SU-DHL-6 (cell line): ENCODE results near the gene GPR63.

Experiments
- H2AFZ ChIP-seq: fragments of 200-600 bp; sonication (generic); 2 replicates; pipeline ENCODE4 v1.6.1; 2014; ENCODE audit warnings: low read depth, mild to moderate bottlenecking, moderate library complexity, mixed read lengths, antibody characterized with exemption, low read length; ENCODE audit not compliant: severe bottlenecking
- H3F3A ChIP-seq: fragments of 200-600 bp; shearing (Covaris generic); 2 replicates; pipeline ENCODE4 v1.6.0; 2016; ENCODE audit warnings: antibody characterized with exemption, mild to moderate bottlenecking; ENCODE audit not compliant: insufficient read depth
- H3K27ac ChIP-seq: fragments of 200-600 bp; sonication (generic); 2 replicates; pipeline ENCODE4 v1.5.1; 2016; ENCODE audit warnings: low read depth, mild to moderate bottlenecking, low read length, moderate library complexity, mixed read lengths
- H3K27me3 ChIP-seq: fragments of 200-600 bp; sonication (generic), shearing (Covaris generic); 2 replicates; pipeline ENCODE4 v1.6.0; 2014; ENCODE audit warnings: mild to moderate bottlenecking, low read length
- H3K36me3 ChIP-seq: fragments of 200-600 bp; sonication (generic); 2 replicates; pipeline ENCODE4 v1.6.1; 2014; ENCODE audit warnings: mild to moderate bottlenecking, low read length, mixed read lengths
- H3K4me2 ChIP-seq: fragments of 300-600, 200-600 bp; shearing (Covaris generic), sonication (generic); 2 replicates; pipeline ENCODE4 v1.6.0; 2014; ENCODE audit warnings: low read length, low read depth, mild to moderate bottlenecking; ENCODE audit not compliant: poor library complexity, severe bottlenecking
- H3K4me3 ChIP-seq: fragments of 200-600 bp; sonication (generic); 2 replicates; pipeline ENCODE4 v1.5.1; 2014; ENCODE audit warnings: antibody characterized with exemption, low read length, mild to moderate bottlenecking, mixed read lengths; ENCODE audit not compliant: insufficient read depth, poor library complexity, severe bottlenecking
- H3K79me2 ChIP-seq: fragments of 200-600 bp; sonication (generic); 2 replicates; pipeline ENCODE4 v1.6.1; 2014; ENCODE audit warnings: mild to moderate bottlenecking, low read length, moderate library complexity; ENCODE audit not compliant: insufficient read depth
- H3K9ac ChIP-seq: fragments of 200-600 bp; sonication (generic); 2 replicates; pipeline ENCODE4 v1.7.0; 2014; ENCODE audit warnings: mild to moderate bottlenecking, low read length
- H3K9me2 ChIP-seq: fragments of 200-600 bp; sonication (generic); replicated peaks from 2 replicates; pipeline ENCODE4 v1.6.1; 2014; ENCODE audit warnings: low read length; ENCODE audit not compliant: insufficient read depth
- H3K9me3 ChIP-seq: fragments of 200-600 bp; sonication (generic); 2 replicates; pipeline ENCODE4 v1.6.1; 2014; ENCODE audit warnings: low read length, mixed read lengths; ENCODE audit not compliant: insufficient read depth
- H4K20me1 ChIP-seq: fragments of 200-600 bp; sonication (generic); 2 replicates; pipeline ENCODE4 v1.6.1; 2014; ENCODE audit warnings: low read depth, mild to moderate bottlenecking, antibody characterized with exemption, low read length, moderate library complexity, mixed read lengths
- EZH2phosphoT487 ChIP-seq: fragments of 200-600 bp; sonication (generic), shearing (Covaris generic); conservative IDR thresholded peaks from 2 replicates; pipeline ENCODE4 v1.6.1; 2018; ENCODE audit warnings: mild to moderate bottlenecking, antibody characterized with exemption, low read length, moderate library complexity, mixed read lengths
- TF ChIP-seq, protein P1 (sequence below): fragments of 200-600 bp; sonication (generic); IDR thresholded peaks from one replicate; pipeline ENCODE4 v1.5.1; 2017; ENCODE audit warnings: antibody characterized with exemption, mild to moderate bottlenecking, low read length, moderate library complexity; ENCODE audit not compliant: insufficient read depth, poor library complexity, severe bottlenecking

Gene GPR63

DNA sequence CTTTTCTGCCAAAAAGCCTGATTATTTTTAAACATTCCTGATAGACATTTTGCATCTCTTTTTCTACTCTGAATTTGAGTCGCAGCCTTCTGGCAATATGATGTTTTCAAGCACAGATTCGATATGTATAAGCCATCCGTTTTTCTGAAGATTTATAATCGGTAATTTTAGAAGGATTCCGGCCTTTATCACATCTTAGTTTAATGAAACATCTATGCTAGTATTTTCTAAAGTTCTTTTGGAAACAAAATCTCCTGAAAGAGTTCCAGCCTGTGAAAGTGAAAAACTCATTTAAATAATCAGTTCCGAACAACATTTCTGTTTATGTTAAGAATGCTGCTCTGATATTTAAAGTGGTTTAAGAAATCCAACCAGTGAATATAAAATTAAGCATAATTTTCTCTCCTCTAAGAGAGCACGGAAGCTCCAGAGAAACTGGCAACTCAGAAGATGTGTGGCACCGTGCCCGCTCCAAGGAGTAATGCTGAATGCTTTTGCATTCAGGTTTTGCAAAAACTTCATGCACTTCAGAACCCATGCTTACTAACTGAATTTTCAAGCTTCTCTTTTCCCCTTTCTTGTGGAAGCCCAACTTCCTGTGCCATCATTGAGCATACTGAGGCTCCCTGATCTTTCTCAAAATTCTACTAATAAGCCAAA lies 39.7 kb upstream of the GPR63 start:
- Histone ChIP-seq H3K4me3 (no peak overlapping the region), H3K36me3 (no peaks in the 10 kb centered on the region), H3K27ac (no peak overlapping the region), H3K79me2 (no peaks in the 10 kb centered on the region), H3K9me2 (no peaks in the 10 kb centered on the region), H2AFZ (no peak overlapping the region), H3K9ac (no peak overlapping the region), H3K9me3 (no peaks in the 10 kb centered on the region), H4K20me1 (no peaks in the 10 kb centered on the region), H3K27me3 (no peaks in the 10 kb centered on the region), H3K4me2 (no peak overlapping the region), H3F3A (no peaks in the 10 kb centered on the region)
- TF ChIP-seq, protein P1, sequence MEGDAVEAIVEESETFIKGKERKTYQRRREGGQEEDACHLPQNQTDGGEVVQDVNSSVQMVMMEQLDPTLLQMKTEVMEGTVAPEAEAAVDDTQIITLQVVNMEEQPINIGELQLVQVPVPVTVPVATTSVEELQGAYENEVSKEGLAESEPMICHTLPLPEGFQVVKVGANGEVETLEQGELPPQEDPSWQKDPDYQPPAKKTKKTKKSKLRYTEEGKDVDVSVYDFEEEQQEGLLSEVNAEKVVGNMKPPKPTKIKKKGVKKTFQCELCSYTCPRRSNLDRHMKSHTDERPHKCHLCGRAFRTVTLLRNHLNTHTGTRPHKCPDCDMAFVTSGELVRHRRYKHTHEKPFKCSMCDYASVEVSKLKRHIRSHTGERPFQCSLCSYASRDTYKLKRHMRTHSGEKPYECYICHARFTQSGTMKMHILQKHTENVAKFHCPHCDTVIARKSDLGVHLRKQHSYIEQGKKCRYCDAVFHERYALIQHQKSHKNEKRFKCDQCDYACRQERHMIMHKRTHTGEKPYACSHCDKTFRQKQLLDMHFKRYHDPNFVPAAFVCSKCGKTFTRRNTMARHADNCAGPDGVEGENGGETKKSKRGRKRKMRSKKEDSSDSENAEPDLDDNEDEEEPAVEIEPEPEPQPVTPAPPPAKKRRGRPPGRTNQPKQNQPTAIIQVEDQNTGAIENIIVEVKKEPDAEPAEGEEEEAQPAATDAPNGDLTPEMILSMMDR, result no peak
- TF ChIP-seq EZH2phosphoT487, result no peak

DNA sequence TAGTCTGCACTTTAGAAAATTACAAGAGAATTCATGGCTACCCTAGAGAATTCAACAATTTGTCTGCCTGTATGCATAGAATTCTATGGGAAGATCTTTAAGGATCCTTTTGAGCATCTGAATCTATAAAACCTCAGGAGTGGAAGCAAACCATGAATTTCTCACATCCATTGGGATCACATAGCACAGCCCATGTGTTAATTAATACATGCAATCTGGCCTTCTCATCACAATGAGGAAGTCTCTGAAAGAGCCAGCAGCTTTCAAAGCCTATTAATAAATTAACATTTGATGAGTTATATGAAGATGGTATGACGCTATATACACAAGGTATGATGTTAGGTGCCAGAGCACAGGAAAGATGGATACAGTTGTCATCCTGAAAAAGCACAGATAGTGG lies 35.7 kb upstream of the GPR63 start:
- Histone ChIP-seq H3K27ac (no peak overlapping the region), H3K4me2 (no peak overlapping the region), H3K4me3 (no peak overlapping the region), H4K20me1 (no peaks in the 10 kb centered on the region), H3K36me3 (no peaks in the 10 kb centered on the region), H3K27me3 (no peaks in the 10 kb centered on the region), H3K9ac (no peak overlapping the region), H3K9me3 (no peaks in the 10 kb centered on the region), H3K9me2 (no peaks in the 10 kb centered on the region), H2AFZ (no peak overlapping the region), H3F3A (no peaks in the 10 kb centered on the region), H3K79me2 (no peaks in the 10 kb centered on the region)
- TF ChIP-seq EZH2phosphoT487, result no peak
- TF ChIP-seq, protein P1, result no peak

DNA sequence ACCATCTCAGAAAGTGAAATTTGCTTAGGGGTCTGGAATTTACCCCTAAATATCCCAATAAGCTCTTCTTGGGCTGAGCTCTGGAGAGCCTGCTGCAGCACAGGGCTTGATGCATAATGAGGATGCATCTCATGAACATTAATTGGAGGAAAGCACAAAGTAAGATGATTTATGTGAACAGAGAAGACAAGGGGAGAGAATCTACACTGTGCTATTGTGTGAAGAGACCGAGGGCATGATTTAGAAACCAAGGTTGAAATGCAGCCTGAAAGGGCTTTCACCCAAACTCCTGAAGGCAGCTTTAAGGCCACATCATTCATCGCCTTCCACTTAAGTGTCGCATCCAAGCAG lies 27.8 kb upstream of the GPR63 start:
- Histone ChIP-seq H3K27me3 (no peaks in the 10 kb centered on the region), H3K4me2 (no peak overlapping the region), H3K4me3 (no peak overlapping the region), H2AFZ (no peak overlapping the region), H3K27ac (no peak overlapping the region), H3K9ac (no peak overlapping the region), H3F3A (no peaks in the 10 kb centered on the region), H3K36me3 (no peaks in the 10 kb centered on the region), H3K9me3 (no peaks in the 10 kb centered on the region), H4K20me1 (no peaks in the 10 kb centered on the region), H3K79me2 (no peaks in the 10 kb centered on the region), H3K9me2 (no peaks in the 10 kb centered on the region)
- TF ChIP-seq EZH2phosphoT487, result no peak
- TF ChIP-seq, protein P1, result no peak
